Measurements from ENCODE around the gene FRY.

FRY gene

GRCh38 chr13:32225481-32225931 is 193.9 kb downstream of the FRY start:
- no peak for DNase-seq

DNA sequence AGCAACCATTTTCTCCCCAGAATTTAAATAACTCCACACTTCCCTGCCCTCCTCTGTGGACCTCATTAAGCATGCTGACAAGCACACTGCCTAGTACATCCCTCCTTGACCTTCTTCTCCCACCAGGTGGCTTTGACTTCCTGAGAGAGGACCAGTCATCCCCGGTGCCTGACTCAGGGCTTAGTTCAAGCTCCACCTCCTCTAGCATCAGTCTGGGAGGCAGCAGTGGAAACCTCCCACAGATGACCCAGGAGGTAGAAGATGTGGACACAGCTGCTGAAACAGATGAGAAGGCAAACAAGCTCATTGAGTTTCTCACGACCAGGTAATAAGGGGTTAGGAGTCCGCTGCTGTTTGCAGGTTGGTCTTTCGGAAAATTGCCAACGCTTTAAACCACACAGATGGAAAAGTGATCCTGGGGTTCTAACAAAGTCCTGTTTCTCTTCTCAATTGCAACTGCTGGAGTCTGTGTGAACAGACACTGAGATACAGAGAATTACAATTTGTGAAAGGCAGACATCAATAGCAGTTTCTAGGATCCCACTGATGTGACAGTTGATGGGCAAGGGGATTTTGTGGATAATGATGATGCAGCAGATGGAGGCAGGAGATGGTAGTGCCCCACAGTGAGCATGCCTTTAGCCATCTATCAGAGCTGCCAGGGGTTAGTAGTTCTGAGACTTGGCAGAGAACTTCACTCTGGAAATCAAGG is 196.9 kb downstream of the FRY start:
- DNase-seq = no peak

DNA sequence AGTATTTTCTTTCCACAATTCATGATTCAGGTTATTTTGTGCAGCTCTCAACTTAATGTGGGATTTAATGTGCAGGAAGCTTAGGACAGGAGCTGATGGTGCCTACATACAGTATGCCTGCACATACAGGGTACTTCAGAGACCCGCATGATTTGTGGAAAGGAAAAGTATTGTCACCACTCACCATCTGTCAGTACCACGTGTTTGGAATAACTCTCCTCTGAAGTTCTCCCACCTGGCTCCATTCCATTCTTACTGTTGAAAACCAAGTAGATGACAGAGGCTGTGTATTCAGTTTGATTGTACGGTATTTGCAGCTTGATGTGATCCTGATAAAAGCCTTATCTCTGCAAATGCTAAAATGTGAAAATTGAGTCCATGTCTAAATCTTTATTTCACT is 197.9 kb downstream of the FRY start:
- no peak for DNase-seq

DNA sequence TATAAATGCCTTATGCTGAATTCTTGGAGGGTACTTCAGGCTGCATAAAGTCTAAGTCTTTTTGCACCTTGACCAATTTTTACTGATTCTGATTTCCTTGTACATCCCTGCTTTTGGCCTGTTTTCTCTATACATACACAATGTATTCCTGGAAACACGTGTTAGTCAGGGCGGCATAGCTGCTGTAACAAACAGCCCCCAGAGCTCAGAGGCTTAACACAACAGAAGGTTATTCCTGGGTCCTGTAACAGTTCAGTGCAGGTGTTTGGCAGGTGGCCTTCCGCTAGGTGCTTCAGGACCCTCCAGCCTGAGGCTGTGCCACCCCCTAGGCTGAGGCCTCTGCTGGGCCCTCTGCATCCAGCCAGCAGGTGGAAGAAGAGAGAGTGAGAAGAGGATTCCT is 200.7 kb downstream of the FRY start:
- DNase-seq = no peak

- DNase-seq = no peak
Measured at GRCh38 chr13:32233062-32233461, 201.5 kb downstream of the FRY start.

GRCh38 chr13:32234914-32235313 is 203.3 kb downstream of the FRY start:
- DNase-seq = no peak

GRCh38 chr13:32237681-32238080 is 206.1 kb downstream of the FRY start:
- DNase-seq = no peak

DNA sequence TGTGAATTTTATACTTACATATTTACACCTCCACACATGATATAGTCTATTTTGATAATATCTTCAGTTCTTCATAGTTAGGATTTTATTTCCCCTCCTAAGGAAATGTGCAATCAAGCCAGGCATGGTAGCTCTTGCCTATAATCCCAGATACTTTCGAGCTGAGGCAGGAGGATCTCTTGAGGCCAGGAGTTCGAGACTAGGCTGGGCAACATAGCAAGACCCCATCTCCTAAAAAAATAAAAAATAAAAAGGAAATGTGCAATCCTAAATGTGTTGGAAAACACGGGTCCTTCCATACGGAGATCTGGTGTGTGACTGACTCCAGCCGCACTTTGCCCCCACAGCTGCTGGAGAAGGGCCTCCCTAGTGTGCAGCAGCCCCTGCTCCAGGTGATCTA is 212.1 kb downstream of the FRY start:
- DNase-seq = no peak

DNA sequence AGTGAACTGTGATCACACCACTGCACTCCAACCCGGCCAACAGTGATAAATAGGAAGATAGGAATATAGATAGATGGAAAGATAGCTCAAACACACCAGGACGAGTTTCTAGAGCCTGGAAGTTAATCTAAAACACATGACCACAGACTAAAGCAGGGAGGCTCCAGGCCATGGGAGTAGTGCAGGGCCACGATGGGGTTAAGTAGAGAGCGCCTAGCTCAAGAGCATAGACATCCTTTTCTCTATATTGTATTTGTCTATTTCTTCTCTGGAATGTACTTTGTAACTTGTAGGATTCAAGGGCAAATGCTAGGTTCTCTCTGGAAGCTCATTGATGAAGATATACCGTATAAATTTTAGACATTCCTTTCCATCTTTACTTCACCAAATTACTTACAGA is 214.0 kb downstream of the FRY start:
- no peak for DNase-seq

- peak; percentile 73 to 88 (median 82) for DNase-seq
Measured at GRCh38 chr13:32246468-32246867, 214.9 kb downstream of the FRY start.

DNA sequence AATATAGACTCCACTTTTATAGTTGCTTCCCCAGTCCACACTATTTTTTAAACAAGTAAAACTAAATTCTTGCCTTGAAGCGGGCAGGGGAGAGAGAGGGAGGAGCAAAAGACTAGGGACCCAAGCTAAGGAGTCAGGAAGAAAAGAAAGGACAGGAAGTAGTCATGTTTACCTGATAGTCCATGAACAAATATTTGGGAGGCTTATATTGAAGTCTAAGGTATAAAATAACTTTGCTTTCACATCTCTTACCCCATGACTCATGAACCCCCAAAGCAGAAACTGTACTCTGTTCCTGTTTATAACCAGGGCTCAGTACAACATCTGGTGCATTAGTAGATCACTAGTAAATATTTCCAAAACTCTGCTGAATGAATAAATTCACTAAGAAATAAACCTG is 216.3 kb downstream of the FRY start:
- peak in 1 of 4 experiments; percentile 12 for DNase-seq

- no peak for DNase-seq
Measured at GRCh38 chr13:32248801-32249200, 217.2 kb downstream of the FRY start.

DNA sequence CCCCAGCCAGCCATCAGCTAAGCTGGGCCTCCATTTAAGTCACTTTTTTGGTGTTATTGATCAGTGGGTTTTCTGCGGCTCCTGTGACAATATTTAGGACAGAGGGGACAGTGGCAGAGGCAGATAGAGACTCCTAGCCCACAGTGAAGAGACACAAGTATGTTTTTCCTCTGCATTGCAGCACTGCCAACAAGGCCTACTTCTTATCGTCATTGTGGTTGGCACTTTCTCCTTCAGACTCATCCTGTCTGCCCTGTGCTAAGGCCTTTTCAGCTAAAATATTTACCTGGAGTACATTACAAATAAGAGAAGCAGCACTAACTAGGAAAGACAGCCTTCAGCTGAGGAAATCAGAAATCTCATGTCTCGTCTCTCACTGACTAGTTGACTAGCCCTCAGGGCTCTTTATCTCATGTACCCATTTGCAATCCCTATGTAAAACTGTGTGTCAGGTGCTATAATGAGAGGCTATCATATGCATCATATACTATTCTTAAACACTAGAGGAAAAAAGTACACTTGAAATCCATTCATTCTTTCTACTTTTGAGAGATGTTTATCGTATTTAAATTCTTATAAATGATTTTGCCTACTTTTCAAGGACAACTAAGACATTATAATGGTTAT is 221.4 kb downstream of the FRY start:
- no peak for DNase-seq

- DNase-seq = no peak
Measured at GRCh38 chr13:32253911-32254399, 222.4 kb downstream of the FRY start.

DNA sequence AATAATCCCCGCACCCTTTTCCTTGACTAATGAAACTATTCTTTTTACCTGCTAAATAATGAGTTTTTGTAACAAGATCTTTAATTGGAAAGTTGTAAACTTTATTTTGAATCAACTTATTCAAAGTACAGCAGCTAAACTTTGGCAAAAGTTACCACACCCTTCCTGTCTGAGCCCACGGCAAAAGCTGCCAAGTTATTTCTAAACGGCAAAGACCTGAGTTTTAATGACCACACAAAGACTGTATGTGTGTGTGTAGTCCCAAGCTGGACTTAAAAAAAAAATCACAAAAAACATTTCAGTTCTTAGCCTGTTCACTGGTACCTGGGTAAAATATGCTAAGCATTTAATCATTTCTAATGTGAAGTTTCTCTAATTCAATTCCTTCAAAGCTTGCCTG is 222.8 kb downstream of the FRY start:
- no peak for DNase-seq

- DNase-seq = no peak
Measured at GRCh38 chr13:32254916-32255723, 223.5 kb downstream of the FRY start.

GRCh38 chr13:32255724-32256109 is 224.1 kb downstream of the FRY start:
- DNase-seq = no peak

GRCh38 chr13:32256243-32256642 is 224.7 kb downstream of the FRY start:
- DNase-seq = no peak

- DNase-seq = no peak
Measured at GRCh38 chr13:32257649-32258048, 226.1 kb downstream of the FRY start.

GRCh38 chr13:32259116-32259515 is 227.5 kb downstream of the FRY start:
- DNase-seq = no peak

DNA sequence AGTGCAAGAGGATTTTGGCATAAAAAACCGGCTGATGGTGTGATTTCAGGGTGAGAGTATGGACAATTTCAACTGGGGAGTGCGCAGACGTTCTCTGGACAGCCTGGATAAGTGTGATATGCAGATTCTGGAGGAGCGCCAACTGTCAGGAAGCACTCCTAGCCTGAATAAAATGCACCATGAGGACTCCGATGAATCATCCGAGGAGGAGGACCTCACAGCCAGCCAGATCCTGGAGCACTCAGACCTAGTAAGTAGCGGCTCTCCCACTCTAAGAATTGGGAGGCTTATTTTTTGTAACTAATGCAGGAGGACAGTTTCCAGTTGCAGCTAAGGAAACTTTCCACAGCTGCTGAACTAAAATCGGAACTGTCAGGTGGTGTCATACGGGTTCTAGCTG is 230.0 kb downstream of the FRY start:
- no peak for DNase-seq

- no peak for DNase-seq
Measured at GRCh38 chr13:32262165-32262564, 230.6 kb downstream of the FRY start.

DNA sequence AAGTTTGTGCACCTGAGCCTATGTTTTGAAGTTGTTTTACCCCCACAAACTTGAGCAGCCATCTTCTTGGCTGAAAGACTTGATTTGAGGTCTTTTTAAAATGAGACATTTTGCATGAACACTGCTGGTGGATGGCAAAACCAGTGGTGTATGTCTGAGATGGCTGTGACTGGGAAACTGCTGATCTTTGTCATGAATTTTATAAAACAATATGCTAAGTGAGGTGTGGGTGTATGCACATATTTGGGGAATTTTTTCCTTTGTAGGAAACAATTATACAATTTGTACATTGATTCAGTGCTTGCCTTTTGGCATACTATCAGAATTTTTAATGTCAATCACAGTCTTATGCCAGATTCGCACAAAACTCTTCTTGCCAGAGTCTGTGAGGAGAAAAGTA is 231.0 kb downstream of the FRY start:
- no peak for DNase-seq

- DNase-seq = no peak
Measured at GRCh38 chr13:32264407-32264806, 232.8 kb downstream of the FRY start.

Data from suppressor macrophage (primary cell).